H1 (cell line): Measurements from ENCODE around the gene EPDR1. TPM values are rescaled to one million over a fixed set of nuclear protein-coding genes. Genes with fewer than 3 reads are reported as not detected.

ENCODE experiments used
- CTCF ChIA-PET: fragments of 300-600 bp; sonication (Branson Sonifier 250); formaldehyde crosslinking; loops from one replicate; lab custom pipeline; 2021; ENCODE audit not compliant: partially characterized antibody; lab: Charles Lee
- POLR2A ChIA-PET: fragments of 300-600 bp; sonication (Branson Sonifier 250); formaldehyde crosslinking; loops from one replicate; lab custom pipeline; 2021; ENCODE audit warnings: inconsistent platforms; ENCODE audit not compliant: partially characterized antibody; lab: Charles Lee
- DNase-seq, 2 experiments: peaks; one replicate each; pipeline versions ENCODE4 v3.0.0 to v3.0.0-alpha.2; 2010 to 2022; ENCODE audit warnings: low spot score in 2 of 2, low read depth in 1 of 2, mixed read lengths in 1 of 2
- FAIRE-seq: peaks from 2 replicates; lab custom pipeline; 2011; peaks lifted over from hg19 to GRCh38; lab: Jason Lieb, UNC
- H2AFZ ChIP-seq: 2 replicates; pipeline ENCODE4 v1.8.1; 2012; ENCODE audit warnings: low read length, inconsistent platforms
- H2AK5ac ChIP-seq: 2 replicates; pipeline ENCODE4 v1.6.1; 2013; ENCODE audit warnings: low read depth, low read length
- H2BK120ac ChIP-seq: replicated peaks from 2 replicates; pipeline ENCODE3; 2013; ENCODE audit warnings: low read depth, low read length, inconsistent platforms
- H2BK12ac ChIP-seq: 2 replicates; pipeline ENCODE4 v1.6.1; 2013; ENCODE audit warnings: low read depth, low read length
- H2BK15ac ChIP-seq: 2 replicates; pipeline ENCODE4 v1.6.1; 2013; ENCODE audit warnings: low read length
- H2BK20ac ChIP-seq: 2 replicates; pipeline ENCODE4 v1.6.1; 2013; ENCODE audit warnings: low read length
- H2BK5ac ChIP-seq: 2 replicates; pipeline ENCODE4 v1.6.1; 2013; ENCODE audit warnings: low read depth, low read length
- H3K14ac ChIP-seq: 2 replicates; pipeline ENCODE4 v1.6.1; 2013; ENCODE audit warnings: inconsistent platforms; ENCODE audit not compliant: insufficient read length
- H3K18ac ChIP-seq: 2 replicates; pipeline ENCODE4 v1.6.1; 2013; ENCODE audit warnings: low read length; ENCODE audit errors: extremely low read depth
- H3K23ac ChIP-seq: 2 replicates; pipeline ENCODE4 v1.6.1; 2013; ENCODE audit warnings: inconsistent platforms; ENCODE audit not compliant: insufficient read length
- H3K23me2 ChIP-seq: 2 replicates; pipeline ENCODE4 v1.6.1; 2013; ENCODE audit warnings: low read depth, low read length
- H3K27ac ChIP-seq: 2 replicates; pipeline ENCODE4 v1.6.1; 2011; ENCODE audit warnings: low read depth, low read length, inconsistent platforms
- H3K27me3 ChIP-seq, 4 experiments: replicated peaks in 1 of 4; 1 replicate in 1 of 4; 2 replicates in 3 of 4; pipeline versions ENCODE4 v1.6.1 to v1.8.1; 2011 to 2013; ENCODE audit warnings: low read length in 3 of 4, mild to moderate bottlenecking in 3 of 4, inconsistent platforms in 2 of 4, mixed read lengths in 2 of 4, moderate library complexity in 1 of 4; ENCODE audit not compliant: control insufficient read depth in 3 of 4, insufficient read depth in 3 of 4; ENCODE audit errors: extremely low read depth in 1 of 4
- H3K36me3 ChIP-seq, 4 experiments: 2 replicates each; pipeline versions ENCODE4 v1.6.1 to v1.8.1; 2011 to 2013; ENCODE audit warnings: mild to moderate bottlenecking in 4 of 4, low read length in 3 of 4, moderate library complexity in 2 of 4, control low read depth in 1 of 4, inconsistent platforms in 1 of 4; ENCODE audit not compliant: insufficient read depth in 4 of 4, control insufficient read depth in 2 of 4
- H3K4ac ChIP-seq: replicated peaks from 2 replicates; pipeline ENCODE3; 2013; ENCODE audit warnings: low read length, low read depth, mixed read lengths, inconsistent platforms; ENCODE audit not compliant: insufficient read length
- H3K4me1 ChIP-seq, 4 experiments: replicated peaks in 1 of 4; 1 replicate in 1 of 4; 2 replicates in 3 of 4; pipeline versions ENCODE4 v1.6.1 to v1.8.1; 2011 to 2013; ENCODE audit warnings: low read length in 3 of 4, inconsistent platforms in 2 of 4, mixed read lengths in 1 of 4; ENCODE audit not compliant: insufficient read depth in 4 of 4, control insufficient read depth in 3 of 4
- H3K4me2 ChIP-seq, 2 experiments: 2 replicates each; pipeline versions ENCODE4 v1.6.1 to v1.8.1; 2011 to 2013; ENCODE audit warnings: low read depth in 2 of 2, low read length in 2 of 2, control low read depth in 1 of 2, inconsistent platforms in 1 of 2, mild to moderate bottlenecking in 1 of 2; ENCODE audit not compliant: insufficient read depth in 1 of 2
- H3K4me3 ChIP-seq, 4 experiments: fragments of 200-600, 300-600 bp in 1 of 4; sonication (generic), shearing (Covaris generic), sonication (Bioruptor Twin) in 1 of 4; 2 replicates each; pipeline versions ENCODE4 v1.5.1 to v1.8.1; 2011 to 2016; ENCODE audit warnings: low read length in 4 of 4, low read depth in 3 of 4, control low read depth in 2 of 4, inconsistent platforms in 2 of 4, mild to moderate bottlenecking in 2 of 4, mixed read lengths in 1 of 4, moderate library complexity in 1 of 4; ENCODE audit not compliant: insufficient read depth in 2 of 4; ENCODE audit errors: extremely low read depth in 1 of 4
- H3K56ac ChIP-seq: replicated peaks from 2 replicates; pipeline ENCODE3; 2013; ENCODE audit warnings: low read depth, mild to moderate bottlenecking, mixed read lengths, low read length, inconsistent platforms; ENCODE audit not compliant: insufficient read length
- H3K79me1 ChIP-seq: 2 replicates; pipeline ENCODE4 v1.6.1; 2013; ENCODE audit warnings: low read depth, low read length, control low read depth
- H3K79me2 ChIP-seq, 2 experiments: 2 replicates each; pipeline versions ENCODE4 v1.6.1 to v1.8.1; 2012 to 2013; ENCODE audit warnings: low read length in 2 of 2, mild to moderate bottlenecking in 2 of 2, inconsistent platforms in 1 of 2; ENCODE audit not compliant: insufficient read depth in 2 of 2, control insufficient read depth in 1 of 2
- H3K9ac ChIP-seq, 4 experiments: replicated peaks in 1 of 4; 1 replicate in 1 of 4; 2 replicates in 3 of 4; pipeline versions ENCODE4 v1.6.1 to v1.8.1; 2011 to 2013; ENCODE audit warnings: low read depth in 3 of 4, low read length in 3 of 4, control low read depth in 2 of 4, mild to moderate bottlenecking in 2 of 4, moderate library complexity in 2 of 4, inconsistent platforms in 1 of 4; ENCODE audit errors: extremely low read depth in 1 of 4
- H3K9me3 ChIP-seq, 2 experiments: 2 replicates each; pipeline versions ENCODE4 v1.6.1 to v1.8.1; 2012 to 2013; ENCODE audit warnings: mild to moderate bottlenecking in 2 of 2, moderate library complexity in 2 of 2, control low read depth in 1 of 2, inconsistent platforms in 1 of 2, low read depth in 1 of 2, low read length in 1 of 2, mixed read lengths in 1 of 2; ENCODE audit not compliant: insufficient read depth in 2 of 2
- H4K20me1 ChIP-seq, 2 experiments: replicated peaks in 1 of 2; 2 replicates each; pipeline versions ENCODE3 to v1.8.1; 2011 to 2013; ENCODE audit warnings: inconsistent platforms in 2 of 2, low read length in 2 of 2, mild to moderate bottlenecking in 1 of 2; ENCODE audit not compliant: insufficient read depth in 2 of 2, control insufficient read depth in 1 of 2
- H4K5ac ChIP-seq: 2 replicates; pipeline ENCODE4 v1.6.1; 2013; ENCODE audit warnings: low read length, low read depth, mixed read lengths, inconsistent platforms; ENCODE audit not compliant: insufficient read length
- H4K8ac ChIP-seq: 2 replicates; pipeline ENCODE4 v1.8.0; 2013; ENCODE audit warnings: mild to moderate bottlenecking, moderate library complexity, low read length, inconsistent platforms; ENCODE audit not compliant: insufficient read depth; ENCODE audit errors: extremely low read depth
- H4K91ac ChIP-seq: replicated peaks from 2 replicates; pipeline ENCODE3; 2013; ENCODE audit warnings: low read length, mixed read lengths, inconsistent platforms; ENCODE audit not compliant: insufficient read length
- JUN ChIP-seq: IDR thresholded peaks from 2 replicates; pipeline ENCODE4 v1.6.1; 2011; ENCODE audit warnings: low read depth, mild to moderate bottlenecking, improper control_type of control experiment, low read length
- JUND ChIP-seq: IDR thresholded peaks from 2 replicates; pipeline ENCODE4 v1.6.1; 2011; ENCODE audit warnings: mild to moderate bottlenecking, improper control_type of control experiment, low read length
- TCF12 ChIP-seq: IDR thresholded peaks from 2 replicates; pipeline ENCODE4 v1.6.1; 2011; ENCODE audit warnings: low read depth, mild to moderate bottlenecking, low read length
- YY1 ChIP-seq: IDR thresholded peaks from 2 replicates; pipeline ENCODE4 v1.6.1; 2011; ENCODE audit warnings: low read depth, mild to moderate bottlenecking, low read length
- WGBS, 2 experiments: shearing (Covaris generic) in 1 of 2; methylation state at CpG; one replicate each; pipeline versions ENCODE4 v1.1.6 to v1.1.7; 2013 to 2015; ENCODE audit warnings: low lambda C conversion rate in 2 of 2, mixed read lengths in 2 of 2, inconsistent platforms in 1 of 2, low coverage in 1 of 2, missing lambda C conversion rate in 1 of 2; ENCODE audit not compliant: insufficient replicate concordance in 2 of 2, insufficient coverage in 1 of 2, insufficient read length in 1 of 2; ENCODE audit errors: extremely low coverage in 1 of 2, missing lambda C conversion rate in 1 of 2; 5-methylcytosine and 5-hydroxymethylcytosine counted together
- polyA plus RNA-seq, 7 experiments: library from polyadenylated mRNA; depleted of rRNA in 3 of 7; stranded (reverse) in 5 of 7; unstranded in 2 of 7; fragments of >200 nt in 5 of 7; fragments of 200-250 nt in 2 of 7; gene quantifications; 1 replicate in 5 of 7; 2 replicates in 1 of 7; 4 replicates in 1 of 7; pipeline versions ENCODE4 v1.2.1 to v1.2.3, GENCODE V29; 2011 to 2013; ENCODE audit warnings: missing spikeins in 2 of 7, mixed read lengths in 2 of 7
- total RNA-seq: library from RNA; stranded (reverse); fragmentation: NEBNext Ultra II Directional; extraction: Animal tissue kit (Norgen Biotek cat#: 25700); gene quantifications from 2 replicates; pipeline ENCODE4 v1.2.1, GENCODE V29; 2021

EPDR1 gene
- total and polyA plus RNA-seq, 2 of the 8 experiments (the other 6 are each of a cell fraction or from before 2014, with no cell fraction given): 6.4 to 8.2 TPM

DNA sequence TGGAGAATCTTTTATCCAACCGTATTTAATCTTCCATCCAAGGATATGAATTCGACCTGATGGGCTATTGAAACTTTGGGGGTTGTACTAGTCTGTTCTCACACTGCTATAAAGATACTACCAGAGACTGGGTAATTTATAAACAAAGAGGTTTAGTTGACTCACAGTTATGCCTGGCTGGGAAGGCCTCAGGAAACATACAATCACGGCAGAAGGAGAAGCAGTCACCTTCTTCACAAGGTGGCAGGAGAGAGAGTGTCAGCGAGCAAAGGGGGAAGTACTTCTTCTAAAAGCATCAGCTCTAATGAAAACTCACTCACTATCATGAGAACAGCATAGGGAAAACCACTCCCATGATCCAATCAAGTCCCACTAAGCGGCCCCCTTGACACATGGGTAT lies 43.8 kb downstream of the EPDR1 start:
- H3K23me2 ChIP-seq: no peaks in the 10 kb centered on the region
- H2BK15ac ChIP-seq: no peak overlapping the region
- H3K9ac ChIP-seq: no peak overlapping the region
- FAIRE-seq: no peak
- no peak overlapping the region for H2AK5ac ChIP-seq
- no peak overlapping the region for H3K4ac ChIP-seq
- H4K8ac ChIP-seq: no peak overlapping the region
- no peak overlapping the region for H3K4me2 ChIP-seq
- H3K4me1 ChIP-seq: no peaks in the 10 kb centered on the region
- H4K91ac ChIP-seq: no peak overlapping the region
- no peak overlapping the region for H3K23ac ChIP-seq
- H3K79me2 ChIP-seq: no peaks in the 10 kb centered on the region
- H2BK120ac ChIP-seq: no peak overlapping the region
- TF ChIP-seq JUN (no peak), YY1 (no peak), JUND (no peak), TCF12 (no peak)
- TF ChIP-seq, all 59 proteins: peak for 0
- Histone ChIP-seq H4K5ac (no peak overlapping the region), H3K27ac (no peak overlapping the region), H3K79me1 (no peaks in the 10 kb centered on the region), H4K20me1 (no peaks in the 10 kb centered on the region), H2BK20ac (no peak overlapping the region), H2BK12ac (no peak overlapping the region), H3K9me3 (no peaks in the 10 kb centered on the region), H2AFZ (no peak overlapping the region), H3K18ac (no peak overlapping the region), H2BK5ac (no peak overlapping the region), H3K4me3 (no peak overlapping the region), H3K36me3 (no peaks in the 10 kb centered on the region), H3K56ac (no peak overlapping the region), H3K27me3 (no peaks in the 10 kb centered on the region), H3K14ac (no peak overlapping the region)
- 83% methylated on average over 5 of the region's 5 CpGs; no CpG with 5 or more reads in 1 of the 2 experiments for WGBS, 2 experiments
- POLR2A ChIA-PET: no interaction called here
- CTCF ChIA-PET: no interaction called here
- DNase-seq: no peak
